ENCODE results near the gene KLRF2.

- TF ChIP-seq EZH2 (IDR thresholded peaks at IDR 0.05; ENCODE audit: low read depth) (no peak), CTCF (conservative IDR thresholded peaks at IDR 0.05) (no peak)
Measured at GRCh38 chr12:9856151-9856550, 25.1 kb upstream of the KLRF2 start.
